A549 (cell line): ENCODE data around the gene RUNX1.

Experiments used
- EP300 ChIP-seq, 2 experiments: fragments of >200 bp; sonication (Bioruptor Twin); formaldehyde crosslinking; IDR thresholded peaks; 2 replicates in 1 of 2; 3 replicates in 1 of 2; pipeline ENCODE4 v1.6.1; 2016 to 2017
- MAZ ChIP-seq: fragments of 150-350 bp; IDR thresholded peaks from 2 replicates; pipeline ENCODE4 v1.6.1; 2014; ENCODE audit warnings: antibody characterized with exemption, low read depth, low read length, borderline replicate concordance
- POLR2A ChIP-seq: IDR thresholded peaks from 2 replicates; pipeline ENCODE4 v1.6.1; 2012; ENCODE audit warnings: mild to moderate bottlenecking, low read length
- TP53 ChIP-seq: fragments of 250-450 bp; sonication (Bioruptor Pico); IDR thresholded peaks from 2 replicates; pipeline ENCODE4 v1.5.0; 2021; ENCODE audit warnings: mild to moderate bottlenecking, moderate library complexity
- TF ChIP-seq, protein P1 (sequence below): fragments of >200 bp; sonication (Bioruptor Twin); formaldehyde crosslinking; IDR thresholded peaks from 3 replicates; pipeline ENCODE4 v1.5.1; 2016
- TF ChIP-seq, protein P2 (sequence below): IDR thresholded peaks from 2 replicates; pipeline ENCODE4 v1.6.1; 2012

DNA sequence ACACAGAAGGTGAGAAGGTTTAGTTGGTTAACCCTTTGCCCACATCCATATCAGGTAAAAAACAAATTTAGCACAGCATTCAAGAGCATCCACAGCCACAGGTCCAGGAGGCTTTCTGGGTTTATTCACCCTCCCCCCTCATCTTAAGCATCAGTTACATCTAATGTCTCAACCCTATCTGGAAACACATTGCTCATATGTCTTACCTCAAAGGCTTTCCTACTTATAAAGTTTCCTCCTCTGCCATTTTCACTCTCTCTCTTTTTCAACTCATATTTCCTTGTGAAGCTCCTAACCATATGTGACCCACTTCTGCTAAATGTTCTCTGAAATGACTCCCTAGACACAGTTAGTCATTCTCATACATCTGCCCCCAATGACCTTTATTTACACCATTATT lies 47.9 kb upstream of the RUNX1 start:
- TF ChIP-seq TP53 (no peak), EP300 (IDR thresholded peaks at IDR 0.05) (no peak), POLR2A (no peak), MAZ (no peak)
- TF ChIP-seq, protein P1, sequence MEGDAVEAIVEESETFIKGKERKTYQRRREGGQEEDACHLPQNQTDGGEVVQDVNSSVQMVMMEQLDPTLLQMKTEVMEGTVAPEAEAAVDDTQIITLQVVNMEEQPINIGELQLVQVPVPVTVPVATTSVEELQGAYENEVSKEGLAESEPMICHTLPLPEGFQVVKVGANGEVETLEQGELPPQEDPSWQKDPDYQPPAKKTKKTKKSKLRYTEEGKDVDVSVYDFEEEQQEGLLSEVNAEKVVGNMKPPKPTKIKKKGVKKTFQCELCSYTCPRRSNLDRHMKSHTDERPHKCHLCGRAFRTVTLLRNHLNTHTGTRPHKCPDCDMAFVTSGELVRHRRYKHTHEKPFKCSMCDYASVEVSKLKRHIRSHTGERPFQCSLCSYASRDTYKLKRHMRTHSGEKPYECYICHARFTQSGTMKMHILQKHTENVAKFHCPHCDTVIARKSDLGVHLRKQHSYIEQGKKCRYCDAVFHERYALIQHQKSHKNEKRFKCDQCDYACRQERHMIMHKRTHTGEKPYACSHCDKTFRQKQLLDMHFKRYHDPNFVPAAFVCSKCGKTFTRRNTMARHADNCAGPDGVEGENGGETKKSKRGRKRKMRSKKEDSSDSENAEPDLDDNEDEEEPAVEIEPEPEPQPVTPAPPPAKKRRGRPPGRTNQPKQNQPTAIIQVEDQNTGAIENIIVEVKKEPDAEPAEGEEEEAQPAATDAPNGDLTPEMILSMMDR: no peak
- TF ChIP-seq, protein P2, sequence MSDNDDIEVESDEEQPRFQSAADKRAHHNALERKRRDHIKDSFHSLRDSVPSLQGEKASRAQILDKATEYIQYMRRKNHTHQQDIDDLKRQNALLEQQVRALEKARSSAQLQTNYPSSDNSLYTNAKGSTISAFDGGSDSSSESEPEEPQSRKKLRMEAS: no peak
